HL-60 (cell line): ENCODE measurements around the gene COL7A1.

Source experiments
- CTCF ChIP-seq: IDR thresholded peaks from one replicate; pipeline ENCODE4 v1.5.1; 2011; ENCODE audit warnings: low read length, control low read depth, inconsistent platforms; ENCODE audit not compliant: insufficient read depth
- POLR2AphosphoS5 ChIP-seq: IDR thresholded peaks from 2 replicates; pipeline ENCODE4 v1.6.1; 2012; ENCODE audit warnings: low read depth

GRCh38 chr3:48614044-48614443 lies 18.9 kb upstream of the COL7A1 start:
- no peak for TF ChIP-seq POLR2AphosphoS5
- no peak for TF ChIP-seq CTCF
